GM15510 (cell line): Measurements from ENCODE around the gene TMSB15B.

ENCODE experiments used
- POLR2A ChIP-seq: IDR thresholded peaks from 3 replicates; pipeline ENCODE4 v1.6.1; 2011; ENCODE audit warnings: borderline replicate concordance; ENCODE audit not compliant: insufficient read length; ENCODE audit errors: extremely low read depth

Gene TMSB15B

DNA sequence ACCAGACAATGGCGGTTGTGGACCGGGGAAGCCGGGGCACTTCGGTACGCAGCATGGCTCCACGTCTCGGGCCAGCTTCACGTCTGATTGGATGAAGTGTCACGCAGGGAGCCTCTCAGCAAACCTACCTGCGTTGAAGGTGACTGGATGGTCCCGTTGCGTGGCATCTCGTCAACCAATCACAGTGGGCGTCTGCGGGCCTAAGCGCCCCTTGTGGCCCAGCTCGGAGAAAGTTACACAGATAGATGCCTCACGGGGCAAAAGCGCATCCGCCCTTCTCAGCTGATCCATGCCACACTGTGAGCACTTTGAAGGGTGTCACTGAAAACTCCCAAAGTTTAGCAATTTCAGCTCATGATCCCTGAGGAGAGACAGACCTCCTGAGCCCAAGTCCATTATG lies 51.2 kb downstream of the TMSB15B start, which contains the start of gene H2BW1:
H2BW1 (minus strand) TSS at position 103 of the 400 bp plus-strand sequence. CDS start 132 bp downstream, outside the sequence.
- TF ChIP-seq POLR2A: no peak
